WI38 (cell line): ENCODE data around the gene F10.
"Not testable (repeated sequence)": the region's sequence is repeated elsewhere in the genome, so short reads cannot be mapped to it uniquely, and the experiment has no call there.

Source experiments
- H3K4me3 ChIP-seq: 2 replicates; pipeline ENCODE4 v1.5.1; 2011; ENCODE audit warnings: low read depth, mild to moderate bottlenecking, control low read depth, low read length
- TF ChIP-seq, protein P1 (sequence below): IDR thresholded peaks from 2 replicates; pipeline ENCODE4 v1.5.1; 2012; ENCODE audit warnings: low read depth, mild to moderate bottlenecking, control low read depth, low read length

Gene F10

DNA sequence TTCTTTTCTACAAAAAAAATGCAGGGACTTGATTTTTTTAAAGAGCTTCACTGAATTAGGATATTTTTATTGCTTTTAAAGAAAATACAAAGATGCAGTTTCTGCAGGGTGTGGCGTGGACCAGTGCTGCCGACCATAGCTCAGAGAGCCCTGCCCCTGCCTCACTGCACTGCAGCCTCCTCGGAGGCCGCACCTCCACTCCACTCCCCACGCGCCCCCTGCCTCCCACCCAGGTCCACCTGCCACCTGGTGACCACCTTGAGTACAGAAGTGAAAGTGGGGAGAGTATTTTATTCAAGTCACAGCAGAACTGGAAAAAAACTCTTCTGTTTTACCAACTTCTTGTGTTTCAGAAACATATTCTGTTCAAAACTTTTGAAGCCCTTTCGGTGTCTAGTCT lies 24.9 kb upstream of the F10 start:
- TF ChIP-seq, protein P1, sequence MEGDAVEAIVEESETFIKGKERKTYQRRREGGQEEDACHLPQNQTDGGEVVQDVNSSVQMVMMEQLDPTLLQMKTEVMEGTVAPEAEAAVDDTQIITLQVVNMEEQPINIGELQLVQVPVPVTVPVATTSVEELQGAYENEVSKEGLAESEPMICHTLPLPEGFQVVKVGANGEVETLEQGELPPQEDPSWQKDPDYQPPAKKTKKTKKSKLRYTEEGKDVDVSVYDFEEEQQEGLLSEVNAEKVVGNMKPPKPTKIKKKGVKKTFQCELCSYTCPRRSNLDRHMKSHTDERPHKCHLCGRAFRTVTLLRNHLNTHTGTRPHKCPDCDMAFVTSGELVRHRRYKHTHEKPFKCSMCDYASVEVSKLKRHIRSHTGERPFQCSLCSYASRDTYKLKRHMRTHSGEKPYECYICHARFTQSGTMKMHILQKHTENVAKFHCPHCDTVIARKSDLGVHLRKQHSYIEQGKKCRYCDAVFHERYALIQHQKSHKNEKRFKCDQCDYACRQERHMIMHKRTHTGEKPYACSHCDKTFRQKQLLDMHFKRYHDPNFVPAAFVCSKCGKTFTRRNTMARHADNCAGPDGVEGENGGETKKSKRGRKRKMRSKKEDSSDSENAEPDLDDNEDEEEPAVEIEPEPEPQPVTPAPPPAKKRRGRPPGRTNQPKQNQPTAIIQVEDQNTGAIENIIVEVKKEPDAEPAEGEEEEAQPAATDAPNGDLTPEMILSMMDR = no peak
- no peak overlapping the region for H3K4me3 ChIP-seq

DNA sequence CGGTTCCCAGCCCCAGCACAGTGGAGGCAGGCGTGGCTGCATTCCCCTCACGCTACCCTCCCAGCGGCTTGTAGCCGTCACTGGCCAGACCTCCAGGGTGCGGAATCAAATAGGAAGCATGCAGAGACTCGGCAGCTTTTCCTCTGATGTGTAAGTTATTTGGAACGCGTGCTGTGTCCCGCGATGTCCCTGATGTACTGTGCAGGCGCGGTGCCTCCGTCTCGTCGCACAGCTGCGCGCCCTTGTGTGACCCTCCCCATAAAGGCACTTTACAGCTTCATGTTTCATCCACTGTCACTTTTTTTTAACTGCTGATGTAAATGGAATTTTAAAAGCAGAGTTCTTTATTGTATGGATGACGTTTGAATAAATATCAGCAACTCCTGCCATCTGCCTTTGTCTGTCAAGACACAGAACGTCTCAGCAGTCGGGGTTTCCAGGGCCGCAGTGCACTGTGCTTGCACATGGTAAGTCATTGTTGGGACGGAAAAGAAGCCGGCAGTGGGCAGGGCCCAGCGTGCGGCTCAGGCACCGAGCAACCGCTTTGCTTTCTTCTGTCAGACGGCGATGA lies 24.4 kb upstream of the F10 start:
- TF ChIP-seq, protein P1 = no peak
- H3K4me3 ChIP-seq = no peak overlapping the region

DNA sequence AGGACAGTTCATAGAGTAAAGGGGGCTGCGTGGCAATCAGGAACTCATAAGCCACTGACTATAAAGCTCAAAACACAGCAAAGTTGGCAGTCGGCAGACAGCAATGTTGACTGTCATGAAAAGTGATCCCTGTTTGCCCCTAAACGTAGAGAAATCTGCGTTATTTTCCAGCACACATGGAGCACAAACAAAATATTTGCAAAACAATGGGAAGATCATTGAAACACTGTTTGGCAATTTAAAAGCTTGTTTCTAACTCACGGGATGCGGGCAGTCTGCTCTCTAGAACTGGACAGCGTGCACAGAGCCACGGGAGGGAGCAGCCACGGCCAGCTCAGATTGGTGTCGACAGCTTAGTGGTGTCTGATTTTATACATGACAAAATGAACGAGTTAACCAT lies 23.5 kb upstream of the F10 start:
- TF ChIP-seq, protein P1 = no peak
- H3K4me3 ChIP-seq = no peak overlapping the region

DNA sequence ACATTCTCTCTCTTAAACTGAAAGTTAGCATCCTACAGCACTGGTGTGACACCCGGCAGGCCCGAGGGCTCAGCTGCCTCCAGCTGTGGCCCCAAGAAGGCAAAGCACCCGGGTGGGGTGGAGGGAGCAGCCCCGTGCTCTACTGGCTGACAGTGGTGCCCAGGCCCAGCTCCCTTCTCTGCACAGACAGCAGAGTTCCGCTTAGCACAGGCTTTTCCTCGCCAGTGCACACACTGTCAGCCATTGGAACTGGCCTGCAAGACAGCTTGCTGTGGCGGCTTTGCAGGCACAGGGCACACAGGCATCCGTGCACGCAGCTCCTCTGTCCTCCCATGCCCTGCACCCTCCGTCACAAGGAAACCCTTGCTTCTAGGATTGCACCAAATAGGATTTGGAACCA lies 20.3 kb upstream of the F10 start:
- not testable (repeated sequence) for H3K4me3 ChIP-seq

DNA sequence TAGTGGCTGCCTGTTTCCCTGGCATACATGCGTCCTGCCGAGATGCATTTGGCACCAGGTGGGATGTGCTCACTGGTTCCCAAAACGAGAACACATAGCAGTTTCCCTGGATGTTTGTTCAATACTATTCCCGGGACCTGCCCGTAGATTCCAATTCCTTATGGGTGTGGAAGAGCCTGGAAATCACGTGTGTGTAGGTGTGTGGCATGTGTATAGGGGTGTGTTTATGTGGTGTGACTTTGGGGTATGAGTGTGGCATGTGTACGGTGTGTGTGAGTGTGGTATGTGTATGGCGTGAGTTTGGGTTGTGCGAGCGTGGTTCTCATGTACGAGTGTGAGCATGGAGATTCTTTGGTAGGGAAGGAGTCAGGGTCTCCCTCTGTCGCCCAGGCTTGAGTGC lies 19.9 kb upstream of the F10 start:
- TF ChIP-seq, protein P1 = no peak
- no peak overlapping the region for H3K4me3 ChIP-seq

DNA sequence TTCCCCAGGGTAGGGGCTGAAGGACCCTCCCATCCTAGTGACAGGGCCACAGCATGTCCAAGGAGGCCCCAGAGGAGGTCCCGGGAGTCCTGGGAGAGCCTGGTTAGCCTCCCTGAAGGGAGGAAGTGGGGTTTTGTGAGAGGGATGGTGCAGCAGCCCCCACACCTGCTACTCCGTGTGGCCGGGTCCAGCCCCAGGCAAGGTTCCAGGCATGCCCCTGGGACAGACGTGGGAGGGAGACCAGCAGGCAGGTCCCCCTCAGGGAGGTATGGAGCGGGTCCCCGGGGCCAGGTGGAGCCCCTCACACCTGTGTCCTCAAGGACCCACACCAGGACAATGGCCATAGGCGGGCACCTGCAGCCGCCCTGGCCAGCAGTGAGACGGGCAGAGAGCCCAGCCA lies 19.0 kb upstream of the F10 start:
- TF ChIP-seq, protein P1 = no peak
- no peak overlapping the region for H3K4me3 ChIP-seq

DNA sequence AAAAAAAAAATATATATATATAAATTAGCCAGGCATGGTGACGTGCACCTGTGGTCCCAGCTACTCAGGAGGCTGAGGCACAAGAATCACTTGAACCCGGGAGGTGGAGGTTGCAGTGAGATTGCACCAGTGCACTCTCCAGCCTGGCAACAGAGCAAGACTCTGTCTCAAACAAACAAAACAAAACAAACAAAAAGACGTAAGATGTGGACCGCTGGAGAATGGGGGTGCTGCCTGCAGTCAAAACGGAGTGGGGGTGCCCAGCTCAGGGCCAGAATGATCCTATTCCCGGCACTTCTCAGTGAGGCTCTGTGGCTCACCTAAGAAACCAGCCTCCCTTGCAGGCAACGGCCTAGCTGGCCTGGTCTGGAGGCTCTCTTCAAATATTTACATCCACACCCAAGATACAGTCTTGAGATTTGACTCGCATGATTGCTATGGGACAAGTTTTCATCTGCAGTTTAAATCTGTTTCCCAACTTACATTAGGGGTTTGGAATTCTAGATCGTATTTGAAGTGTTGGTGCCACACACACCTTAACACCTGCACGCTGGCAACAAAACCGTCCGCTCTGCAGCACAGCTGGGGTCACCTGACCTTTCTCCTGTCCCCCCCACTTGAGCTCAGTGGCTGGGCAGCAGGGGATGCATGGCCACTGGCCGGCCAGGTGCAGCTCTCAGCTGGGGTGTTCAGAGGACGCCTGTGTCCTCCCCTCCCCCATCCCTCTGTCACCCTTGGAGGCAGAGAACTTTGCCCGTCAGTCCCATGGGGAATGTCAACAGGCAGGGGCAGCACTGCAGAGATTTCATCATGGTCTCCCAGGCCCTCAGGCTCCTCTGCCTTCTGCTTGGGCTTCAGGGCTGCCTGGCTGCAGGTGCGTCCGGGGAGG lies 17.3 kb upstream of the F10 start, which contains the start of gene F7:
Gene F7 (plus strand): TSS at position 760 of the 889 bp plus-strand sequence. CDS start 51 bp downstream, at position 811.
- no peak within 1 kb of the TSS for H3K4me3 ChIP-seq

More for the DNA sequence above, 17.3 kb upstream of the F10 start, which contains the start of gene F7:
- TF ChIP-seq, protein P1 = no peak
